ENCODE results near the gene FAM228B.
"Not testable (repeated sequence)": the region's sequence is repeated elsewhere in the genome, so short reads cannot be mapped to it uniquely, and the experiment has no call there.

Gene FAM228B

DNA sequence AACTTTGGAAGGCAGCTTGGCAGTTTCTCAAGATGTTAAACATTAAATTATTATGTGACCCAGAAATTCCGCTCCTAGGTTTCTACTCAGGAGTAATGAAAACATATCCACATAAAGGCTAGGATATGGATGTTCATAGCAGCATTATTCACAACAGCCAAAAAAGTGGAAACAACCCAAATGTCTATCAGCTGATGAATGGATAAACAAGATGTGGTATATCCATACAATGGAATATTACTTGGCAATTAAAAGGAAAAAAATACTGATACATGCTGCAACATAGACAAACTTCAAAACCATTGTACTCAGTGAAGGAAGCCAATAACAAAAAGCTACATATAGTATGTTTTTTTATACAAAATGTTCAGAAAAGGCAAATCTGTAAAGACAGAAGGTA is 39.2 kb downstream of the FAM228B start:
- no peak for DNase-seq

- DNase-seq = no peak
Measured at GRCh38 chr2:24163186-24163585, 39.9 kb downstream of the FAM228B start.

DNA sequence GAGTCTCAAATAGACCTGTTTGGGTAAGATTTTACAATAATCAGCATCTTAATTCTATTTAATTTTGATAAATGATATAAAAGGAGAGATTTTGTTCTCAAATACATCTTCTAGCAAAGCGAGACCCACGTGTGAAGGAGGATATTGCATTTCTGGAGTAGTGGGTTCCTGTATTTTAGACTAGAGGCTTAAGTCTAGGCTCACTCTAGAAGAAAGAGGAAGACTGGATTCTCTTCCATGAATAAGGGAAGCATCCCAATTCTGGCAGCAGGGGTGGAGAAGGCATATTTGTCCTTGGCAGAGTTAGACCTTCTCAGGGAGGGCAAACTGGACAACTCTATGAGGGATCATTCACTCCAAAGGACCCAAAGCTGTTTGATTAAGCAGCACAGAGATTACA is 40.3 kb downstream of the FAM228B start:
- no peak for DNase-seq

GRCh38 chr2:24164416-24164973 is 41.2 kb downstream of the FAM228B start:
- DNase-seq = no peak

DNA sequence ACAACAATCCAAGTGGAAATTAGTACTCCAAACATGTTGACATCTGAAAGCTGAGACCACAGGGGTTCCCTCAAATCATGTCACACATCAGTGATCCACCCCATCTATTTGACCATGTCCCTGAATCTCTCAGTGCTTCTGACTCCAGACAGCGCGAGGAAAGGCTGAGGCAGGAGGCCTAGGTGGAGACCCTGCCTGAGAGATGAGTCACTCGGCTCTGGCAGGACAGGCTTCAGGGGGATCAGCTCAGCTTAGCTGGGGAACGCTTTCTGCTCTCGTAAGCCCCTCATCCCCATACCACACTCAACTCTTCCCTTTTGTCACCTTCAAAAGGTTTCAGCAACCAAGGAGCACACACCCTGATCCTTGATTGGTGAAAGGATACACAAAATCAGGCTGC is 45.8 kb downstream of the FAM228B start:
- no peak for DNase-seq

GRCh38 chr2:24174851-24175277 is 51.6 kb downstream of the FAM228B start, which contains the start of gene FAM228A:
Gene FAM228A, plus strand, starts transcription at chr2:24175053. Its CDS starts 428 bp downstream, at chr2:24175481.
- DNase-seq = no peak

- DNase-seq = no peak
Measured at GRCh38 chr2:24175631-24176187, 52.4 kb downstream of the FAM228B start.

DNA sequence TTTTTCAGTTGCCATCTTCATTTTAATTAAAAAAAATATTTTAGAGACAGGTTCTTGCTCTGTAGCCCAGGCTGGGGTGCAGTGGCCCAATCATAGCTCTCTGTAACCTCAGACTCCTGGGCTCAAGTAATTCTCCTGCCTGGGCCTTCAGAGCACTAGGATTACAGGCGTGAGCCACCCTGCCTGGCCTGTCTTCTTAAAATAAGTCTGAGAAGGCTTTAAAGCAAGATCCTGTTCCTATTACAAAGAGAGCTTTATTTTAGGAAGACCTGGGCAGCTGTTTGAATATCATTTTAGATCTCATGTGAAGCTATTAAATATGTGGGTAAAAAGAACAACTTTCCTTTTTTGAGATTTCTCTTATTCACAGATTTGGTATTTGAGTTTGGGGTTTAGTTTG is 53.1 kb downstream of the FAM228B start:
- no peak for DNase-seq

DNA sequence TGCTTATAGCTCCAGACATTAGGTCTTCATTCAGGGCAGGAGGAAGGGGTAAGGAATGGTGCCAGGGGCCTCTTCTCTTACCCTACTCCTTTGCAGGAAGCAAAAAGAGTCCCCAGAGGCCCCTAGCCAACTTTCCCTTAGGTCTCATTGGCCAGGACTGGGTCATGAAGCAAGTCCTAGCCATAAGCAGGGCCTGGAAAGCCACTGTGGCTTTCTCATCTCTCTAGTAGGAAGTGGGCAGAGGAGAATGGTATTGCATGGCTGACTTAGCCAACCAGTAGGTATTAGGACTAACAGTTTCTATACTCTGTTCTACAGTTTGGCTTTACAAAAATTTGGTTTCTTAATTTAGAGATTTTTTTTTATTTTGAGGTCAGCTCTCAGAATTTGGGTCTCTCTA is 56.4 kb downstream of the FAM228B start:
- DNase-seq = no peak

DNA sequence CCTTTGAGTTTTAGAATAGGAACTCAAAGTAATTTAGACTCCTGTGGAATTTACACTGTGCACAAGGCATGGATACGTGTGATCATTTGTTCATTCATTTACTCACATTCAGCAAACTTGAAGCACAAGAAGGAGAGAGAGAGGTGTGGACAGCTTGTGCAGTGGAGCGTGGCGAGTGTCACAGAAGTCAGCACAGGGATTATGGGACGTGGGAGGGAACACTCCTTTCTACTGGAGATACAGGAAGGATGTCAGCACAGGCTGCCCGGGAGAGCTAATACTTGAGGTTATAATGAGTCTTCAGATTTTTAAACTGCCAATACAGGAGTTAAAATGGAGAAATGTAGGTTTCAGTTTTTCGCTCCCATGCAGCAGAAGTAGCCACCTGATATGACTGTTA is 58.6 kb downstream of the FAM228B start:
- DNase-seq = no peak

GRCh38 chr2:24182507-24182906 is 59.2 kb downstream of the FAM228B start:
- no peak for DNase-seq

DNA sequence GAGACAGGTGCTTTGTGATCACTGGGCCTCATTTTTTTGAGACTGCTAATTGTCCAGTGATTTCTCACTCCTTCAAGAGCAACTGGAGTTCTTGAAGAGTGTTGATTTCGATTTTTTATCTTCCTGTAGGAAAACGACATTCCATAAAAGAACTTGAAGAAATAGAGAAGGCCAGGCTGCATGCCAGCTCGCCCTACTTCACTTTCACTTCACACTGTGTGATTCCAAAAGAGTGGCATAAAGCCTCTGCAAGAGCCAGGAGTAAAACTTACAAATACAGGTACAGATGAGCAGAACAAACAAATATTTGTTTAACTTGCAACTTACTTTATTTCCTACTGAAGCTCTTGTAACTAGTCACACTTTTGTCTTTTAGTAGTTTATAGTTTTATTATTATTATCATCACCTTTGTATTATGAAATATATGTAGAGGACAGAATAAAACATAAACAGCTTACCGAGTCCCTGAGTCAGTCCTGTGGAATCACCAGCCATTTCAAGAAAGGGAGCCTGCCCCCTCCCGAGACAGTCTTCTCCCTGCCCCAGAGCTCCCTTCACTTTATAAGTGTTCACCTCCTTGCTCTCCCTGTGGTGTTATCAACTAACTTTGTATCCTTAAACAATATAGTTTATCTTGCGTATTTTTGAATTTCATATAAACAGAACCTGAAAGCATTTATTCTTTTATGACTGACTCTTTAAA is 60.2 kb downstream of the FAM228B start:
- no peak for DNase-seq

DNA sequence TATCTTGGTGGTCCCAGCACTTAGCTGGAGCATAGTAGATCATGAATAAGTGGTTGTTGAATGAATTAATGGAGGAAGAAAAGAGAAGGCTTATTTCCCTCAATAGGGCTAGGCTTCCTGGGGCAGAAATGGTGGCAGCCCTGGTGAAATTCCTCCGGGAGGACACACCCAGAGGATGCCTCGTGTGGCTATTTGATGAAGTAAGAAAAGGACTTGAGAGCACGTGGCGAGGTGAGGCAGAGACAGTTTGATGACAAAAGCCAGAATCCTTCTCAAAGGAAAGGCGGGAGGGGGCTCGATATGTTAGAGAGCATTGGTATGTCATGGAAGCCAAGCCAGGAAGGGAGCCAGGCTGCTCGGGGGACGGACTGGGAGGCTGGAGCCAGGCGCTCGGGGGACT is 66.3 kb downstream of the FAM228B start:
- no peak for DNase-seq

DNA sequence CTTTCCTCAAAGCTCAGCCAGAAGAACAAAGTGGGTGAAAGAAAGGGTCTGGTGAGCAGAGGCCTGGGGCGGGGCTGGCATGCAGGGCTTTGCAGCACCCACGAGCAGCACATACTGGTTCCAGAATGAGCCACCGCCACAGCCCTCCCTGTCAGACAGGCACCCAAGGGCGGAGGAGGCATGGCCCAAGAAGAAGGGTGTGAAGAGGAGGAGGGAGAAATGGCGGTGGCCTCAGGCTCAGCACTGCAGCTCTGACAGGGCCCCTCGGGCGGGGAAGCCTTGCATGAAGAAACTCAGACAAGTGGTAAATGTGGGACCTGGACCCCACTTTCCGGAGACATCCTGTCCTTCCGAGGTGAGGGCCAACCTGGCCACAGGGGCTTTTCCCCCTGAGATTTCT is 67.2 kb downstream of the FAM228B start:
- DNase-seq = no peak

DNA sequence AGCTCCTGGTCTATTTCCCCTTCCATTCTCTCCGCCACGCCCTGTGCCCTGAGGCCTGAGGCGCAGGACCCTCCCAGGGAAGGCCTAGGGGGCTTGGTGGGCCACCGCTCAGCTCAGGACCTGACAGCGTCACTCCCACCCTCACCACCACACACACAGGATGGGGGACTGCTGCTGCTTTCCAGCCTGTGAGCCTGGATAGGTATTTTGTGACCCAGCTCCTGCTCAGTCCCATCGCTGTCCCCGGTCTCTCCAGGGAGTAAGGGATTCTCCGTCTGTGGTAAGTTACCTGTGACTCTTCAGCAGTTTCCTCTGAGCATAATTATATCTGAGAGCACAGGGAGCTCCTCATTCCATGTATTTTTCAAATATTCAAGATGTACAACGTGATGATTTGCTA is 67.9 kb downstream of the FAM228B start:
- DNase-seq = no peak

DNA sequence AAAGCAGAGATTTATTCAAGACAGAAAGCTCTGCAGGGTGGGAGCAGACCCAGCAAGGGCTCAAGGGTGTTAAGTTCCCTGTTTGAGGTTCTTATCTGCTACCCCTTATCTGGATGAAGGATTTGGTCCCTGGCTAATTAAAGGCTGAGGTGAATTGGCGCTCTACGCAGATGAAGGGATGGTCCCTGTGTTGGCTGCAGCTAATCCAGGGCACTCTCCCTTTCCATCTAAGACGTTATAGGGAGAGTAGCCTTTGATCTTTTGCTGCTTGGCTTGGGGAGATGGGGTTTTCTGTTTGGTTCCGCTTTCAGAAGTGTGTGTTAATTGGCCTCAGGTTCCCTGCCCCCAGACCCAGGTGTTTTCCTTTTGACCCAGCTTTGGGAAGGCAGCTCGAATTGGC is 68.6 kb downstream of the FAM228B start:
- no peak for DNase-seq

DNA sequence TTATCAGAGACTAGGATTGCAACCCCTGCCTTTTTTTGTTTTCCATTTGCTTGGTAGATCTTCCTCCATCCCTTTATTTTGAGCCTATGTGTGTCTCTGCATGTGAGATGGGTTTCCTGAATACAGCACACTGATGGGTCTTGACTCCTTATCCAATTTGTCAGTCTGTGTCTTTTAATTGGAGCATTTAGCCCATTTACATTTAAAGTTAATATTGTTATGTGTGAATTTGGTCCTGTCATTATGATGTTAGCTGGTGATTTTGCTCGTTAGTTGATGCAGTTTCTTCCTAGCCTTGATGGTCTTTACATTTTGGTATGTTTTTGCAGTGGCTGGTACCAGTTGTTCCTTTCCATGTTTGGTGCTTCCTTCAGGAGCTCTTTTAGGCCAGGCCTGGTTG is 73.9 kb downstream of the FAM228B start:
- DNase-seq = not testable (repeated sequence)

- no peak for DNase-seq
Measured at GRCh38 chr2:24199968-24200590, 76.8 kb downstream of the FAM228B start.

DNA sequence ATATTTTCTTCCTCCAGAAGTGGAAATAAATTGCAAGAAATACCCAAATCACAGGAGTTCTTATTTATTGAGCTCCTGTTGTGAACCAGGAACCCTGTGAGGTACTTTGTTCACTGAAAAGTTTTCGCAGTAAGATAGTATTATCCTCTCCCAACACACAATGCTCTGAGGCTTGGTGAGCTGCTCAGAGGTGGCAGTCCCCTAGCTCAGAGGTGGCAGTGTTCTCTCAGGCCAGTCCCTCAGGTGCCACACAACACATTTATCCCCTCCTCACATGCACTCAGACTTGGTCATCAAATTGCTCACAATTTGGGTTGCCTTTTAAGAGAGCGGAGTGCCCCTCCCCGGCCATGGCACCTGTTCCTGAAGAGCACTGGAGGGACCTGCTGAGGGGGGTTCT is 77.5 kb downstream of the FAM228B start:
- no peak for DNase-seq

DNA sequence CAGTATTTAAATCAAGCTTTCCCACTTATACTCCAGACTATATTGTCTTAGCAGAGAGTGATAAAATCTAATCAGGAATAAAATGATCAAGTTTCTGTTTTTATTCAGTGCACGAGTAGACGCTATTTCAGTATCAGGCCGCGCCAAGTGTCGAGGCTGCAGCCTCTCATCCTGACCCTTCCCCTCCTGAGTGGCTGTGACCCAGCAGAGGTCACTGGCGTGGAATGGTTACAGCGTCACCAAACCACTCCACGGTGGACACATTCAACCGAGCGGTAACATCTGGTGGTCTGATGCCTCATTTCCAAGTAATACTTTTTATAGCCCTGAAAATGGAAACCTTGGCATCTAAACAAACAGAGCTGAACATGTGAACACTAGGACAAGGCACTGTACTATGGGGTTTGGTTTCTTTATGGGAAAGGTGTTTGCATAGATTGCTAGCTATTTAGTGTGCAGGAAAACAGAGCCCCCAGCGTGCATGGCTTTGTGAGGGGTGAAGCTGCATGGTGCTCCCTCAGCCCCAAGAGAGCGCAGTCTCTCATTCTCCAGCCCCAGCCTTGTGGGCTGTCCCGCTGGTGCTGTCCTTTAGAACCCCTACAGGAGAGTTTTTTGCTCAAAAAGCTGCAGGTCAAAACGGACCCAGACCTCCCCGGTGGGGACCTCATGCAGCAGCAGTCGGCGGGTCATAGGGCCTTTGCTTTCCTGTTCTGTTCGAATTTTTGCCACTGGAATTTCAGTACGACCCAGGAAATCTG is 79.9 kb downstream of the FAM228B start:
- no peak for DNase-seq

GRCh38 chr2:24203787-24204150 is 80.5 kb downstream of the FAM228B start:
- DNase-seq = no peak

GRCh38 chr2:24204505-24204904 is 81.2 kb downstream of the FAM228B start:
- no peak for DNase-seq

DNA sequence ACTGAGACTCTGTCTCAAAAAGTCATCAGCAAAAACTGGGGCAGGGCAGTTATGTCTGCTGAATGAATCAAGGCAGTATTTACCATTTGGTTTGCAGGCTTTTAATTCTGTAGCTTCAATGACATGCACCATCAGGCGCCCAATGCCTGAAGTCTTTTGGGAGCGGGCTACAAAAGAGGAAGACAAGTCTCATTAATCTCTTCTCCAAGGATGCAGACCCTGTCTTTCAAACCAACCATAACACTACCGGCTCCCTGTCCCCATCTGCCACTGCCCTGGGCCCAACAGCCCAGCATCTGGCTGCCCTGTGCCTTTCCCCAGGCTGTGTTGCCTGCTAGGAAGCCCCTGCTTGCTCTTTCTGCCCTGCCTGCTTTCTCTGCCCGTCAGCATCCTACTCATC is 81.9 kb downstream of the FAM228B start:
- DNase-seq = no peak

DNA sequence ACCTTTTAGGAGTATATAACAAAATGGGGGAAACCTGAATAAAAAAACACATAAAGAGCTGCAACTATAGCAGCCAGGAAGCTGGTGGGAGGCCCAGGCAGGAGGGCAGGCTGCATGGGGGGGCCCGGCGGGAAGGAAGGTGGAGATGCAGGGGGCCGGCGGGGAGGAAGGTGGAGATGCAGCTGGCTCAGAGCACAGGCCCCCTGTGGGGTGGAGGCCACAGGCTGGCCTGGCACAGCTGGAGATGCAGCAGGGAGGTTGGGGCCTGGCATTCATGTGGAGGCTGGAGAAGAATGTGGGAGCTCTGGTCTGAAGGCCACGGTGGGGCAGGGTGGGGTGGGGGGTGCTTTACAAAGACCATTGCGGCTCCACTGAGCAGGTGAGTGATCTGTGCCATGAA is 83.0 kb downstream of the FAM228B start:
- DNase-seq = no peak

Data from HCEC 1CT (cell line).